HG03064 (cell line): ENCODE measurements around the gene FILIP1L.
A peak's percentile ranks its signal among the peaks of the same experiment; 100 is the strongest.

Source experiments
- ATAC-seq: cut with Tn5 transposase; IDR thresholded peaks from one replicate; pipeline ENCODE4 v1.9.1; 2021; ENCODE audit warnings: low read depth; ENCODE audit not compliant: unreplicated experiment

FILIP1L gene

DNA sequence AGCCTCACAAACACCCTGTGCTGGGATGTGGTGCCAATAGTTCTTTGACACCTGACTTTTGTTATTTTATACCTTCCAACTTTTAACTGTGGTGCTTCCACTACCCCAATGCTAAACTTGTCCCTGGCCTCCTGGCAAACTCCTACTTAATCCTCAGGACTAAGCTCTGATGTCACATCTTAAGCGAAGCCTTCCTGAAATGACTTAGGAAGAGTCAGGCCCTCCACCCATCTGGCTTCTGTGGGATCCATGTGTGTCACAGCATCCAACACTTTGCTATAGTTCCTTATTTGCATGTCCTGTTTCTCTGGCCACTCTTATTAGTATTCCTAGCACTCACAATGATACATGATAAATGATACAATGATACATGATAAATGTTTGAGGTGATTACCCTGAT lies 133.2 kb downstream of the FILIP1L start:
- no peak for ATAC-seq

DNA sequence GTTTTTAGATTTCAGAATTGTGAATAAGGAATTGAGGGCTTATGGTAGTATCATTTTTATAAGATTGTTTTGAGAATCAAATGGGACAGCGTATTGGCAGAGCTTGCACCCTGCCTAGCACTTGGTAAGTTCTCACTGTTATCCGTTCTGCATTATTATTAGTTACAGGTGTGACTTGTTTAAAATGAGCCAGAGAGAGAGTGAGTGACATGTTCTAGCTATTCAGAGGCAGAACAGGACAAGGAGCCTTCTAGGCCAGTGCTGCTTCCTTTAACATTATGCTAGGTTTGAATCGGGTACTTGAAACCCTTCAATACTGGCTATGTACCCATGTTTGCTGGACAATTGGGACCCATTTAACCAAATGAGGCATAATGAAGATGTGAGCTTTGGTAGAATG lies 133.7 kb downstream of the FILIP1L start:
- no peak for ATAC-seq

DNA sequence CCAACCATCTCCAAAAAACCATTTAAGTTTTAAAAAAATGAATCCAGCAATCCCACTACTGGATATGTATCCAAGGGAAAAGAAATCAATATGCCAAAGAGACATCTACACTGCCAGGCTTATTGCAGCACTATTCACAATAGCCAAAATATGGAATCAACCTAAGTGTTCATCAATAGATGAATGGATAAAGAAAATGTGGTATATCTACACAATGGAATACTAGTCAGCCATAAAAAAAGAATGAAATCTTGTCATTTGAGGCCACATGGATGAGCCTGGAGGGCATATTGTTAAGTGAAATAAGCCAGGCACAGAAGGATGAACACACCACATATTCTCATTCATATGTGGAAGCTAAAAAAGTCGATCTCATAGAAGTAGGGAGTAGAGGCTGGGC lies 136.1 kb downstream of the FILIP1L start:
- no peak for ATAC-seq

DNA sequence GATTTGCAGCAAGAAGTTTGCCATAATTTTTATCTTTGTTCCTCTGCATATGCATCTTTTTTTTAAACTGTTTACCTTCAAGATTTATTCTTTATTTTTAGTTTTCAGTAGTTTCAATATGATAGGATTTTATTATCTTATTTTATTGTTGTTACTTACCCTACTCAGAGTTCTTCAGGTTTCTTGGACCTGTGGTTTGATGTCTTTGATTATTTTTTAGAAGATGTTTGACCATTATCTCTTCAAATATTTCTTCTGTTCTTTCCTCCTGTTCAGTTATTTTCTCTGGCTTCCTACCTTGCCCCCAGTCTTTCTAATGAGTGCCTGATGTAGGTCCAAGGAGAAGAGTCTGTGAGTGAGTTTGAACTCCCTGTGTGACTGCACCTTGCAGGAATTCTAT lies 137.7 kb downstream of the FILIP1L start:
- no peak for ATAC-seq

DNA sequence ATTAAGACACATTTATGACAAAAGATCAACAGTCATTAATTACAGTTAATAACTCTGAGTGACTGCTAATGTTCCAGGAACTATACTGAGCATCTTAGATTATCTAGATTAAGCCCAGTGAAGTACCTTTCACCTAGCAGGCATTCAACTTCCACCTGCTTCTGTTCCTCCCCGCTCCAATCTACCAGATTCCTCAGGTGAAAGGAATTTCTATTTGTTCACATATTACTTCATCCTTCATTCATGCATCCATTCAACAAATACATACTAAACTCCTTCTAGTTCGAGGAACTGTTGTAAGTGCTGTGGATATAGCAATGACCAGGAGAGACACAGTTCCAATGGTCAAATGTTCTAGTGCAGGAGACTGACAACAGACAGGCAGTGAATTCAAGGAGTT lies 139.3 kb downstream of the FILIP1L start:
- ATAC-seq: no peak

DNA sequence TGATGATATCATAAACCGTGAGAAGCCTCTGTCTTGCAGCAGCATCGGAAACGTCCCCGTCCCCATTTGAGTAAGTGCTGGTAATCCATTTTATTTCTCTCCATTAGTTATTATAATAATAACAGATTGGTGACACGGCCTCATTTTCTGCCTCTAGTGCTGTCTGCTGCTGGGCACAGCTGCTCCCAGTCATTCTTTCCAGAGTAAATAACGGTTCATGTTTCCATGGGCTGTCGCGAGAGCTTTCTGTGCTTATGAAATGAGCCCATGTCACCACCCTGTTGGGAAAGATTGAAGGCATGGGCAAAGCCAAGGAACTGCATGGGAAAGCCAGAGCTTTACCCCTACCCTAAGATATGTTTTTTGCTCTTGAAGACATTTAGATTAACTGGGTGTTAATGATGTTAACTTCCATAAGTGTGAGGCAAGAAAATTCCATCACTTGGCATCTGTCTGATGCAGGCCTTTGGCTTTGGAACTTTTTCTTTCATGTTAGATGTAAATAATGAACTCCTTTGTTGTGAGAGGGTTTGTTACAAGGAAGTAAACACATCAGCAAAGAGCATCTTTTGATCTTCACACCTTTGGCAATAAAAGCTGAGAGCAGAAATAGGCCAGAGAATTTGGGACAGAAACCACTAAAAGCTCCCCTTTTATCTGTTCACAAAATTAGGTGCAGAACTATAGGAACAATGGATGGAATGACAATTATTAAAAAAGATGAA lies 141.8 kb downstream of the FILIP1L start:
- no peak for ATAC-seq

DNA sequence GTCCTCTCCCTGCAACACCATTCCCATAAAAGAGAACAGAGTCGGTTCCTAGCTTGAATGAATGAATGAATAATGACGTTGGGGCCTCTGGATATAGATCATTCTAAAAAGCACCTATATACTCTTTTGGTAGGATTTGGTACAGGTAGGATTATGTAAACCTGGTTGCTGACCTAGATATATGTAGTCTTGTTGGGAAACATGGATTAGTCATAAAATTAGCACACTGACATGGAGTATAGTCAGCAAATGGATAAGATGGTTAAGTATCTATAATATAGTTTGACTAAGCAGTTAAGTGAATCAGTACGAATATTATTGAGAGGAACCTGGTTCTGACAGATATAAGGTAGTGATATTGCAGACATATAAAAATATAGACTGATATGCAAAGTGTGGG lies 142.5 kb downstream of the FILIP1L start:
- ATAC-seq: no peak

DNA sequence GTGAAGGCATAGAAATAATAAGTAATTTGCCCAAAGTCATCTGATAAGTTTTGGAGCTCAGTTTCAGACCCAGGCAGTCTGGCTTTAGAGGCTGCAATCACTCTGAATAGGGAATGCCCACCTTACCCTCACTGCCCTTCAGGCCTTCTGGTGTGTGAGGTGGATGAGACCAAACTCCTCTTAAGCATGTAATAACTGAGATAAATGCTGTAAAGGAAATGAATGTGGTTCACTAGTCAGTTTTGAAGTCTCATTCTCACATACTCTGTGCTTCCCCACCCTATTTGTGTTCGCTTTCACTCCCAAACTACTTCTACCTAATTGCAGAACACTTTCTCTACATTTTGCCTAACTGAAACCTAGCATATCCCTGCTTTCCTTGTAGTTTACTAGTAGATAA lies 144.1 kb downstream of the FILIP1L start:
- ATAC-seq: peak; percentile 97

DNA sequence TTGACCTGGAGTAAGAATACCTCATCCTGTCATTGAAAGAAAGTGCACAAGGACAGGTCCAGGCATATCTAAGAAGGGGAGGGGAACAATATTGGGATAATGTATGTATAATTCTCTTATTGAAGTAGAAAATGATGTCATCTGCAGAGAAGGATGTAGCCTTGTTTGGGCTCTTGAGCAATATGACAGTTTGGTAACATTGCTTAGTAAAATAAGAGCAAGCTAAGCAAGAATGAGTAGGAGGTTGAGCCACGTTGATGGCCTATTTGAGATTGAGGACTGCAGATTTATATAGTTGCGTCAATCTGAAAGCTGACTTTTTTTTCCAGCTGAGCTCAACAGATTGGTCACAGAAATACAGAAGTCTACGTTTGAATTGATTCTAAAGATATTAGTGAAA lies 145.2 kb downstream of the FILIP1L start:
- ATAC-seq: no peak

DNA sequence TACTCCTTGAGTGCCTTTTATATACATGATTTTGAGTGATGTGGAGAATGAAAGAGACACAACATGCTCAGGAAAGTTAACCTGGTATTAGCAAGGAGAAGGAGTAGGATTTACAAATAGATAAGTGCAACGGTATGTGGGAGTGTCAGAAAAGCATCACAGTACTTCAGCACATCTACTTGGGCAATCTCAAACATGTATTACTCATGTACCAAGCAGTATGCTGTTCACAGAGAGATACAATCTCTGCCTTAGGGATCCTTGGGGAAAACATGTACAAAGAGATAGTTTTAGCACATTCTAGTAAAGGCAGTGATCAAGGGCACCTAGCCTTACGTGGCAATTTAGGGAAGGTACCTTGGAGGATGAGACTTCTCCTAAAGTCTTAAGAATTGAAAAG lies 146.5 kb downstream of the FILIP1L start:
- no peak for ATAC-seq

DNA sequence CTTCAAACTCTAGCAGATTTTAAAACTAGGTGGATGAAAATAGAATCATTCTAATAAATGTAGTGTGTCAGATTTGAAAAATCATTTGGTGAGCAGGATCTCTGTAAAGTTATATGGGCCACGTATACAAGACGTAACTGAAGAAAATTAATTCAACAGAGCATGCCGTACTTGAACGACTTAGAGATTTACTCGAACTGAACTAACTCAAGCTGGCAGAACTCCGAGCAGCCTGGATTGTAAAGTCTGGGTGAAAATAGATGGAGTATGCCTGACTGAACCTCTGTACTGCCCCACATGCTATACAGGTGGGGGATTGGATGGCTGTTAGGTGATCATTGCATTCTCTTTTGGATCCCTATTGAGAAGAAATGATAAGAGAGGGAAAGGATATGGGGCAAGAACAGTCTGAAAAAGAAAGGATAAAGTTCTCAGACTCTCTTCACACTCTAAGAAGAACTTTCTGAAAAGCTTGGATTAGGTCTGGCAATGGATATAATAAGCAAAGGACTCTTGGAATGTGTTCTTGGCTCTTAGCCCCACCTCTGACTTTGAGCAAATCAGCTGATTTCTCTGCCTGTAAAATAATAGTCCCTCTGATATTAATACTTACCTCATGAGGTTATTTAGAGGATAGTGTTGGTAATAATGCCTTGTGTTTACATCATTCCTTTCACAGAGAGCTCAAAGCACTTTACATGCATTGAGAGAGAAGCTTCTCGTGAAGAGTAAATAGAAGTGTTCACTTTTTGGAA lies 147.5 kb downstream of the FILIP1L start:
- no peak for ATAC-seq

DNA sequence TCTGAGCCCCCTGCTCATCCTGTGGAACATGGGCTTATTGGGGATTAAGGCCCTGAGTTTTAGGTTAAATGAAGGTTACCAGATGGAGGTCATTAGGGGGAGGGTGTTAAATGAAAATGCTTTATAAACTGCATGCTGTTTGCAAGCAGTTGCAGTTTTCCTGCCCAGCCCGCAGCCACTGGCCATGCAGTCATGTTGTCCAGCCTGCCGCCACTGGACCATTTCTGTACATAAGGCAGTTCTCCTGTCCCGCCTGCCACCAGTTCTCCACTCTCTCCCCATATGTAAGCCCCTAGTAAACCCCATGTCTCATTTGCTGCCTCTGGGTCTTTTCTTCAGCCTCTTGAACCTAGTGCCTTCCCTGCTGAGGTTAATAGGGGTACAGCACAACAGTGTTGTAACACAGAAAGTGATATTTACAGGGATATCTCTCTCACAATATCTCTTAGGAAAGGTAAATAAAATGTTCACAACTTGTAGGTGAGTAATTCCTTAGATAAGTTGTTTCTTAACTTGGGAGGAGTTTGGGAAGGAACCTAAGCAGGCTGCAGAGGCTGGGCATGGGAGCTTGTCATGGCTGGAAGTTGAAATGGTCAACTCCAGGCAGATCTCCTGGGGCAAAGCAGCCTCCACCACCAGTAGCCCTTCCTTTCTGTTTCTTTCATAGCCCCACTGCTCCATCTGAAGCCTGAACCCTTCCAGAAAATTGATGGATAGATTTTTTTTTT lies 148.5 kb downstream of the FILIP1L start:
- ATAC-seq: no peak

DNA sequence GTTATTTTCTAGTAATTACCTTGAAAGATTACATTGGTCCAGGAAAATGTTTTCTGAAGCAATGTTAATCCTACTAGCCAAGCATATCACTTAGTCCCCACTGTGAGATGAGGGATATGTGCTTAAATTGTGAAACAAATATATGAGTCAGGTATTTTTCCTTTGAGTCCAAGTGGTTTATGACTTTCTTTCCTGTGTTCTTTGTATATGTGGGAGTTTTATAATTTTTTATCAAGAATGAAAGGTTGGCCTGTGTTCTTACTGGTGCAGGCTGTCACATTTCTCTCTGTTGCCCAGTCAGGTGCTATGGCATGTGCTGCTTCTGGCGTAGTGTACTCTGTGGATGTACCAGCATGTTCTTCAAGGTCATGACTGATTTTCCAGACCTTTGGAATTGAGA lies 149.2 kb downstream of the FILIP1L start:
- no peak for ATAC-seq

DNA sequence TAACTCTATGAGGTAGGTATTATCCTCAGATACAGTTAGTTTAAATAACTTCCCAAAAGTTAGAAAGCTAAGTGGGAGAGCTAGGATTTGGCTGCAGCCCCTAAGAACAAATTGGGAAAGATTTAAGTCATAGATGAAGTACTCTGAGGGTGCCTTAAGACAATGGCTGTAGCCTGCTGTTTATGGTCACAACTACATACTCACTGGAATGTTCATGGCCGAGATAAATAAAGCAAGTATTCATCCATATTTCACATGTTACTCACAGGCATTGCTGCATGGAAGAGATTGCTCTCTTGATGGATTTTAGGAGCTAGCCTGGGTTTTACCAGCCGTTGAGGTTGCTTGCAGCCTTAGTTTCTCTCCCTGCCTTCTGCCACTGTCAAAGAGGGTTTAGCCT lies 151.6 kb downstream of the FILIP1L start:
- no peak for ATAC-seq

DNA sequence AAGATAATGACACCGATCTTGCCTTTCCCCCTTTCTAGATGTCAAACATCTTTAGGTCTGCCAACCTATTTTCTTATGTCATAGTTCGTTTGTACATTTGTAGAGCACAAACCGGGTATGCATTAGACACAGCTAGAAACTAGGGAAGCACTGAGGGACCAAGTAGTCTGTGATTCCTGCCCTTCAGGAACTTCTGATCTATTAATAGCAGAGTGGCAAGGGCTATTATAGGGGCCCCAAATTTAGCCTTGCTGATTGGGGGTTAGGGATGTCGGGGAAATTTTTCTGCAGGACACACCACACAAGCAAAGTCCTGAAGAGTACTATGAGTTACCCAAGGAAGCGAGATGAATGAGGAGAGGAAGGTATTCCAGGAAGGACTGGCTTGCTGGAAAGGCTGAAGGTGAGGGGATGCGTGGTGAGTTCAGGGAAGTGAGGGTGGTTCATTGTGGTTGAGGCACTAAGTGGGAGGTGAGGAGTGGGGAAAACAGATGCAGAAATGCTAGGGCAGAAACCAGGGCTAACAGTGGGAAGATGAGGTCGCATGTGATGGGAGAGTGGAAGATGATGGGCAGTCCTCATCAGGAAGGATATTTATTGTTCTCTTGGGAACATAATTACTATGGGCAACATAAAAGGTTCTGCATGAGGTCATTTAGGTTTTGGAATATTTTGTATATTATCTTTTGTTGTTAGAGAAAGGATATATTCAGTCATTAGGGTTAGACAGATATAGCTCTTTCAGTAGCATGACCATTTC lies 152.4 kb downstream of the FILIP1L start:
- ATAC-seq: no peak

DNA sequence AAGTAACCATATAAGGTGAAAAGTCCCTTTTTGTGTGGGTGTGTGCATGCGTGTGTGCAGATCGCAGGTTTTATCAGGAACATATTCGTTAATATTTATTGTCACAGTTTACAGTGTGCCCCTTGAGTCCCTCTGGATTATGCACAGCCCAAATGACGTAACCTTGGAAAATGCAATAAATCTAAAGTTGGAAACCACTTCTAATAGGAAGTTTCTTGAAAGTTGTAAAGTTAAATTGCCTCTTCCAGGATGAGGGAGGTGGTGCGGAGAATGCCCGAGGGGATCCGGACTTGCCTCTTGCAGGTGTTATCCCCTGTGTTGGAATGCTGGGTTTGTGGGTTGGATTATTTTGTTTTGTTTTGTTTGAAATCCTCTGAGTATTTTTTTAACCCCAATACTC lies 153.4 kb downstream of the FILIP1L start:
- no peak for ATAC-seq

DNA sequence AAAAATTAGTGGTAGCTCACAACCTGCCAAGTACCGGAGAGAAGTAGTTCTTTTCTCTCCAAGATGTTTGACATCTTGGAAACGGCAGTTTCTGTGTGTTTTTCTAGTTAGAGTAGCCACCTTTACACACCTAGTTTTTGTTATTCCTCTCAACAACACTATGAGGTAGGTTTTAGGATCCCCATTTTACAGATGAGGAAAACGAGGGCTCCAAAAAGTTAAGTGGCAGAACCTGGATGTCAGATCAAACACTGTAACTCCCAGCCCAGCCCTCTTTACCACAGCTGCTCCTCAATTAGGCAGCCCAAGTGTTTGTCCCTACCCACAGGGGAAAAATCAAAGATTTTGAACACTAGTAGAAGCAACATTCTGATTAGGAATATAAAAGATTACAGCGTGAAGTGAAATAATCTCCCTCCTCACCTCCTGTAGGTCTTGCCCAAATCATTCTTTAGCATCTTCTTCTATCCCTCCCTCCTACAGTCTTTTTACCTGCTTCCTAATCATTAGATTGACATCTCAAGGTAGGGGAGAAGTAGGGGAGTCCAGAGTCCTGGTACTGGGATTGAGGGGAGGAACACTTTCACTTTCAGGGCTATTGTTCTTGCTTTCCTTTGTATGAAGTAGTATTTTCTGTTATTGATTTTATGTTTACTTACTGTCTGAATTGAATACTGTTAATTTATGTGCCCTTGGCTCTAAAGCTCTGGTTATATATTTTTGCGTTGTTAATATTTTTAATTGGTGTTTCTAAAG lies 154.0 kb downstream of the FILIP1L start:
- ATAC-seq: no peak

DNA sequence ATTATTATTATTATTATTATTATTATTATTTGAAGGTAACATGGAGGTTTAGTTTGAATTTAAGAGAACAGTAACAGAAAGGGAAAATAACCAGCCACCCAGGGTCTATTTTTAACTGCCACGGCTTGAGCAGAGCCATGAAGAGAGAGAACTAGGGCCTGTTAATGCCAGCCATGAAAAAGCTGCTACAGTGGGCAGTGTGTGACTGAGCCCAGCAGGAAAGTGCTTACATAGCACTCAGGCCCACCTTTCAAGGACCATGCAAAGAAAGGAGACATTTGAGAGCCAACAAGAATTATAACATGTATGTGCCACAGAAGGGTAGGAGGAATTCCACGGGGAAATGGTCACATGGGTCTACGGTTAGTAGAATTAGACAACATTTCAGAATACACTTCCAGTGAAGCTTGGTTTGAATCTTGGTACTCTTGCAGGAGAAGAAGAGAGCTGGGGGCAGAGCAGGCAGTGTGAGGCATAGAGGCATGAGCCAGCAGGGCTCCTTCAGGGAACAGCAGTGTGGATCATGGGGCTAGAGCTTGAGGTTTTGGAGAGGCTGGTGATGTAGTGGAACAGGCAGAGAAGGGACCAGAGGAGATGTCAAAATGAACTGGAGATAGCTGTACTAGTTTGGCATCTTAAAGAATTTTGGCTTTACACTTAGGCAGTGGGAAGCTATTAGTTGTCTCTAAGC lies 155.9 kb downstream of the FILIP1L start:
- ATAC-seq: no peak

DNA sequence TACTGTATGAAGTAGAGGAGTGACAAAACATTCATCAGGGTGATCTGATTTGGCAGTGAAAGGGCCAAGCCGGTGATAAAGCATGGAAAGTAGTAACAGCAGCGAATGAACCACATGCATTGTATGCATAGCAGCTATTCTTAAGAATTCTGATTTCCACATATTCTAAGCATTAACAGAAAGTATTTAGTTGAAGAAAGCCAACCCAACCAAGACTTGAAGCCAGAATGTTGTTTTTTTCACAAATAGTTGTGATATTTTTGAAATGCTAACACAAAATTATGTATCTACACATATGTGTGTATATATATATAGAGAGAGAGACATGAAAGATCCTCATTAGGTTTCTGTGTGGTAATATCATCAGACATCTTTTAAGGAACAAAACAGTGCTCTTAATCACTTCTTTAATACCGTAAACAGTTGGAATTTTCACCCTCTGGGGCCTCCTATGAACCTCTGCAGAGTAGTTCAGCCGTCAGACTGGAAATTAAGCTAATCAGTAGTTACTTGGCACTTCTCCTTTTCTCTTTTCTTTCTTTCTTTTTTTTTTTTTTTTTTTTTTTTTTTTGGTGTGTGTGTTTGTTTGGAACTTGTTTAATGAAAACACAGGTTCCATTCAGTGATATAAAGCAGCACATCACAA lies 157.0 kb downstream of the FILIP1L start:
- ATAC-seq: no peak
